Neural cell (in vitro differentiated cells): Measurements from ENCODE around the gene CAPN5.

Experiments used
- EP300 ChIP-seq: fragments of 450-650 bp; conservative IDR thresholded peaks from 2 replicates; pipeline ENCODE4 v1.6.1; 2014; ENCODE audit warnings: antibody characterized with exemption, mild to moderate bottlenecking, moderate library complexity; ENCODE audit not compliant: poor library complexity, severe bottlenecking
- EZH2 ChIP-seq: fragments of 200-600, 300-800 bp; shearing (Covaris generic), sonication (generic); IDR thresholded peaks from 2 replicates; pipeline ENCODE4 v1.6.1; 2014; ENCODE audit warnings: antibody characterized with exemption, low read length, borderline replicate concordance, mild to moderate bottlenecking; ENCODE audit not compliant: insufficient read depth, poor library complexity, severe bottlenecking
- MXI1 ChIP-seq: fragments of 450-650 bp; conservative IDR thresholded peaks from 2 replicates; pipeline ENCODE4 v1.6.1; 2014; ENCODE audit warnings: antibody characterized with exemption, mild to moderate bottlenecking; ENCODE audit not compliant: poor library complexity, severe bottlenecking
- POLR2AphosphoS5 ChIP-seq: IDR thresholded peaks from 2 replicates; pipeline ENCODE4 v1.6.1; 2012
- RAD21 ChIP-seq: fragments of 450-650 bp; conservative IDR thresholded peaks from 2 replicates; pipeline ENCODE4 v1.6.1; 2014; ENCODE audit warnings: antibody characterized with exemption, mild to moderate bottlenecking, moderate library complexity
- SMC3 ChIP-seq: fragments of 450-650 bp; conservative IDR thresholded peaks from 2 replicates; pipeline ENCODE4 v1.6.1; 2014; ENCODE audit warnings: antibody characterized with exemption, mild to moderate bottlenecking, moderate library complexity; ENCODE audit not compliant: poor library complexity
- TAF1 ChIP-seq: IDR thresholded peaks from 2 replicates; pipeline ENCODE4 v1.6.1; 2012; ENCODE audit warnings: low read depth
- TF ChIP-seq, protein P1 (sequence below): fragments of 450-650 bp; IDR thresholded peaks from 2 replicates; pipeline ENCODE4 v1.5.1; 2014; ENCODE audit warnings: antibody characterized with exemption, mild to moderate bottlenecking, moderate library complexity; ENCODE audit not compliant: poor library complexity, severe bottlenecking

DNA sequence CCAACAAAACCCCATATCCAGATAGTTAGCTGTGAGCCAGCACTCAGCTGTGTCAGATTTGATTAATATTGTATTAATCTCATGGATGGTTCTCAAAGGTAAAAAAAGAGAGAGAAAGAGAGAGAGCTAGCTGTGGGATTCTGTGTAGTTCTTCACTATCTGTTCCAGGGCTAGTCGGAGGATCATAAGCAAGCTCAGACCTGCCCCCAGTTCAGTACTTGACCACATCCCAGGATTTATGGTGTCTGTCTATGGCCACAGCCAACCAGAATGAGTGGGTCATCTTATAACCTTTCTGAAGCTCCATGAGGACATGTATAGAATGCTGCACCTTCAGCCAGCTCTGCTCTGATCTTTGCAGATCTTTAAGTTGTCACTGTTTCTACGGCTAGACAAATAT, 46.0 kb upstream of the CAPN5 start:
- TF ChIP-seq, protein P1, sequence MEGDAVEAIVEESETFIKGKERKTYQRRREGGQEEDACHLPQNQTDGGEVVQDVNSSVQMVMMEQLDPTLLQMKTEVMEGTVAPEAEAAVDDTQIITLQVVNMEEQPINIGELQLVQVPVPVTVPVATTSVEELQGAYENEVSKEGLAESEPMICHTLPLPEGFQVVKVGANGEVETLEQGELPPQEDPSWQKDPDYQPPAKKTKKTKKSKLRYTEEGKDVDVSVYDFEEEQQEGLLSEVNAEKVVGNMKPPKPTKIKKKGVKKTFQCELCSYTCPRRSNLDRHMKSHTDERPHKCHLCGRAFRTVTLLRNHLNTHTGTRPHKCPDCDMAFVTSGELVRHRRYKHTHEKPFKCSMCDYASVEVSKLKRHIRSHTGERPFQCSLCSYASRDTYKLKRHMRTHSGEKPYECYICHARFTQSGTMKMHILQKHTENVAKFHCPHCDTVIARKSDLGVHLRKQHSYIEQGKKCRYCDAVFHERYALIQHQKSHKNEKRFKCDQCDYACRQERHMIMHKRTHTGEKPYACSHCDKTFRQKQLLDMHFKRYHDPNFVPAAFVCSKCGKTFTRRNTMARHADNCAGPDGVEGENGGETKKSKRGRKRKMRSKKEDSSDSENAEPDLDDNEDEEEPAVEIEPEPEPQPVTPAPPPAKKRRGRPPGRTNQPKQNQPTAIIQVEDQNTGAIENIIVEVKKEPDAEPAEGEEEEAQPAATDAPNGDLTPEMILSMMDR: no peak
- TF ChIP-seq EP300: no peak
- no peak for TF ChIP-seq EZH2
- no peak for TF ChIP-seq RAD21
- no peak for TF ChIP-seq POLR2AphosphoS5
- no peak for TF ChIP-seq TAF1
- no peak for TF ChIP-seq MXI1
- no peak for TF ChIP-seq SMC3
